GM21825 (cell line): ENCODE data around the gene SLC31A1.
A peak's percentile ranks its signal among the peaks of the same experiment; 100 is the strongest.

ENCODE experiments used
- ATAC-seq: cut with Tn5 transposase; IDR thresholded peaks from one replicate; pipeline ENCODE4 v1.9.1; 2021; ENCODE audit warnings: mild to moderate bottlenecking, moderate library complexity; ENCODE audit not compliant: unreplicated experiment

The SLC31A1 gene

GRCh38 chr9:113221003-113221799, at the start of gene SLC31A1, which contains the start of gene FKBP15:
TSS of gene SLC31A1 (plus strand) at chr9:113221544. CDS start at chr9:113256149, 34,605 bp downstream.
TSS of gene FKBP15 (minus strand) at chr9:113221277. CDS start at chr9:113221243, 34 bp downstream.
- ATAC-seq: peak; percentile 87

GRCh38 chr9:113173341-113173740, 48.0 kb upstream of the SLC31A1 start:
- ATAC-seq: no peak

GRCh38 chr9:113176803-113177202, 44.5 kb upstream of the SLC31A1 start:
- no peak for ATAC-seq

GRCh38 chr9:113177251-113177650, 44.1 kb upstream of the SLC31A1 start:
- ATAC-seq: no peak

GRCh38 chr9:113178087-113178486, 43.3 kb upstream of the SLC31A1 start:
- no peak for ATAC-seq

- no peak for ATAC-seq
These were observed 41.5 kb upstream of the SLC31A1 start for GRCh38 chr9:113179839-113180238.

- ATAC-seq: no peak
These were observed 40.2 kb upstream of the SLC31A1 start for GRCh38 chr9:113181165-113181564.

- no peak for ATAC-seq
These were observed 37.3 kb upstream of the SLC31A1 start for GRCh38 chr9:113183956-113184488.

GRCh38 chr9:113184539-113184938, 36.8 kb upstream of the SLC31A1 start:
- no peak for ATAC-seq

GRCh38 chr9:113185271-113185670, 36.1 kb upstream of the SLC31A1 start:
- no peak for ATAC-seq

GRCh38 chr9:113186137-113186755, 35.1 kb upstream of the SLC31A1 start:
- no peak for ATAC-seq

GRCh38 chr9:113187929-113188595, 33.3 kb upstream of the SLC31A1 start:
- no peak for ATAC-seq

GRCh38 chr9:113192455-113192854, 28.9 kb upstream of the SLC31A1 start:
- no peak for ATAC-seq

GRCh38 chr9:113199683-113200329, 21.5 kb upstream of the SLC31A1 start:
- no peak for ATAC-seq

GRCh38 chr9:113205432-113205831, 15.9 kb upstream of the SLC31A1 start:
- no peak for ATAC-seq

GRCh38 chr9:113205861-113206260, 15.5 kb upstream of the SLC31A1 start:
- ATAC-seq: no peak

GRCh38 chr9:113210815-113211214, 10.5 kb upstream of the SLC31A1 start:
- ATAC-seq: no peak

- no peak for ATAC-seq
These were observed 6.2 kb upstream of the SLC31A1 start for GRCh38 chr9:113215132-113215531.

GRCh38 chr9:113216406-113216805, 4.9 kb upstream of the SLC31A1 start:
- ATAC-seq: no peak

GRCh38 chr9:113219186-113219936, 2.0 kb upstream of the SLC31A1 start:
- no peak for ATAC-seq
